Body of pancreas (tissue), 4 donors: Measurements from ENCODE around the gene TJP3.

ENCODE experiments used
- POLR2A ChIP-seq, 3 donors: fragments of 450-650 bp; IDR thresholded peaks; one replicate each; pipeline ENCODE4 v1.6.1; 2016; ENCODE audit warnings: antibody characterized with exemption in 3 of 3, mild to moderate bottlenecking in 2 of 3
- TF ChIP-seq, protein P1 (sequence below), 7 experiments: fragments of 450-650 bp in 4 of 7; fragments of 200-600 bp in 3 of 7; sonication (generic) in 3 of 7; IDR thresholded peaks; one replicate each; pipeline ENCODE4 v1.5.1; 2016 to 2019; ENCODE audit warnings: antibody characterized with exemption in 7 of 7

DNA sequence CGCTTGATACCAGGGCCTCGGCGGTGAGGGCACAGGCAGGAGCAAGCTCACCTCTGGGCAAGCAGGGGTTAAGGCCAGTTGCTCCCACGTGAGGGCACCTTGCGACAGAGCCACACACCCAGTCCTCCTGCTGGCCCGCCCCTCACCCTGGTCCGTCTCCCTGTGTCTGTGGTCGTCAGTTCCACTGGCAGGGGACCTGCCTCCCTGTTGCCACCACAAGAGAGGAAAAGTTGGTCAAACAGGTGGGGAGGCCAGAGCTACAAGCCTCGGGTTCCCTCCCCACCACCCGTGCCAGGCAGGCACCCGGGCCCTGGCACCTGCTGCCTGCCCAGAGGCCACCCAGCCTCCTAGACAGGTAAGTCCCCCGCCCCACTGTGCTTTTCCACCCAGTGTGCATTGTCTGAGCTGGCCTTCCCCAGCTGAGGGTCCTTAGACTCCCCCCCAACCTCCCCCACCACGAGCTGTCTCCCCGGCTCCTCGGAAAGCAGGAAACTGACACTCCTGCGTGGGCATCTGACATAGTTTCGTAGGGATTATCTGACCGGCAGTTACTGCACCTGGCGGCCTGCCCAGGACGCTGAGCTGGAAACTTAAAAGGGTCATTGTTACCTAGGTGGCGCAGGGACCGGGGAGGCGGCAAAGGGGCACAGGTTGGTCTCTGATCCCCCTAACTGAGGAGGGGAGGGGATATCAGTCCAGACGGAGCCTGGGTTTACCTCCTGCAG, at the start of gene TJP3:
- peak in 2 of 3 donors; percentile 56 to 69 for TF ChIP-seq POLR2A (IDR thresholded peaks at IDR 0.05)
- TF ChIP-seq, protein P1, sequence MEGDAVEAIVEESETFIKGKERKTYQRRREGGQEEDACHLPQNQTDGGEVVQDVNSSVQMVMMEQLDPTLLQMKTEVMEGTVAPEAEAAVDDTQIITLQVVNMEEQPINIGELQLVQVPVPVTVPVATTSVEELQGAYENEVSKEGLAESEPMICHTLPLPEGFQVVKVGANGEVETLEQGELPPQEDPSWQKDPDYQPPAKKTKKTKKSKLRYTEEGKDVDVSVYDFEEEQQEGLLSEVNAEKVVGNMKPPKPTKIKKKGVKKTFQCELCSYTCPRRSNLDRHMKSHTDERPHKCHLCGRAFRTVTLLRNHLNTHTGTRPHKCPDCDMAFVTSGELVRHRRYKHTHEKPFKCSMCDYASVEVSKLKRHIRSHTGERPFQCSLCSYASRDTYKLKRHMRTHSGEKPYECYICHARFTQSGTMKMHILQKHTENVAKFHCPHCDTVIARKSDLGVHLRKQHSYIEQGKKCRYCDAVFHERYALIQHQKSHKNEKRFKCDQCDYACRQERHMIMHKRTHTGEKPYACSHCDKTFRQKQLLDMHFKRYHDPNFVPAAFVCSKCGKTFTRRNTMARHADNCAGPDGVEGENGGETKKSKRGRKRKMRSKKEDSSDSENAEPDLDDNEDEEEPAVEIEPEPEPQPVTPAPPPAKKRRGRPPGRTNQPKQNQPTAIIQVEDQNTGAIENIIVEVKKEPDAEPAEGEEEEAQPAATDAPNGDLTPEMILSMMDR (IDR thresholded peaks at IDR 0.05) = no peak
